Measurements from ENCODE around the gene C10orf120.

Gene C10orf120

GRCh38 chr10:122664501-122664900, 35.1 kb downstream of the C10orf120 start:
- H3K4me1 ChIP-seq, result no peaks in the 10 kb centered on the region
- H3K4me3 ChIP-seq, result no peak overlapping the region
- no peaks in the 10 kb centered on the region for H3K9me3 ChIP-seq
- DNase-seq (ENCODE audit: low spot score in 2 of 2), result no peak
- H3K27me3 ChIP-seq (ENCODE audit: low read depth), result peaks cover 9% of the 10 kb centered on the region
- in situ Hi-C loops (cut with MboI; ENCODE audit: low sequenced_read_pairs), result no loop called here
- H3K36me3 ChIP-seq (replicated peaks), result no peaks in the 10 kb centered on the region

- H3K27me3 ChIP-seq (ENCODE audit: low read depth), result peaks cover 9% of the 10 kb centered on the region
- in situ Hi-C loops (cut with MboI; ENCODE audit: low sequenced_read_pairs), result no loop called here
- DNase-seq (ENCODE audit: low spot score in 2 of 2), result no peak
- no peaks in the 10 kb centered on the region for H3K36me3 ChIP-seq (replicated peaks)
- no peaks in the 10 kb centered on the region for H3K9me3 ChIP-seq
- no peaks in the 10 kb centered on the region for H3K4me1 ChIP-seq
- H3K4me3 ChIP-seq, result no peak overlapping the region
Observed at GRCh38 chr10:122663516-122664130, 36.0 kb downstream of the C10orf120 start.

DNA sequence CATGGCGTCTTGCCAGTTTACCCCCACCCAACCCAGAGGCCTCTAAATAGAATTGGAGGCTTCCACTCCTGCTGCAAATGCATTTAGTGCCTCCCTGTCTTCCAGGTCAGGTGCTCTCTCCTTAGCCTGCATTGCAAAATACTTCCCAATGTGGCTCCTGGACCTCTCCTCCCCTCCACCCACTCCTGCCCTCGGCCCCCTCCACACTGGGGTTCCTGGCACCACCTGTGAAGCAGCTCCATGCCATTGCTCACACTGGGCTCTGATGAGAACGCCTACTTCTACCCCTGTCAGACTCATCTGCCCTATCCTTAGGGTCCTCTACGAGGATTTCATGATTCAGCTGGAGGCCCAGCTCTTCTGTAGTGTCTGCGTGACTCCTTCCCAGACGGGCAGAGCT, 37.4 kb downstream of the C10orf120 start:
- Histone ChIP-seq H3K36me3 (replicated peaks) (no peaks in the 10 kb centered on the region), H3K4me1 (no peaks in the 10 kb centered on the region), H3K9me3 (no peaks in the 10 kb centered on the region), H3K27me3 (ENCODE audit: low read depth) (peaks cover 9% of the 10 kb centered on the region), H3K4me3 (no peak overlapping the region)
- in situ Hi-C loops (cut with MboI; ENCODE audit: low sequenced_read_pairs), result no loop called here
- no peak for DNase-seq (ENCODE audit: low spot score in 2 of 2)

- in situ Hi-C loops (cut with MboI; ENCODE audit: low sequenced_read_pairs), result no loop called here
- Histone ChIP-seq H3K36me3 (replicated peaks) (no peaks in the 10 kb centered on the region), H3K27me3 (ENCODE audit: low read depth) (no peaks in the 10 kb centered on the region), H3K9me3 (no peaks in the 10 kb centered on the region), H3K4me1 (no peaks in the 10 kb centered on the region), H3K4me3 (no peak overlapping the region)
- DNase-seq (ENCODE audit: low spot score in 2 of 2), result no peak
Observed at GRCh38 chr10:122660696-122661095, 39.0 kb downstream of the C10orf120 start.

GRCh38 chr10:122659651-122660050, 40.0 kb downstream of the C10orf120 start:
- no peaks in the 10 kb centered on the region for H3K4me1 ChIP-seq

GRCh38 chr10:122659126-122659525, 40.5 kb downstream of the C10orf120 start:
- in situ Hi-C loops (cut with MboI; ENCODE audit: low sequenced_read_pairs), result no loop called here
- DNase-seq (ENCODE audit: low spot score in 2 of 2), result no peak
- Histone ChIP-seq H3K9me3 (no peaks in the 10 kb centered on the region), H3K27me3 (ENCODE audit: low read depth) (no peaks in the 10 kb centered on the region), H3K4me3 (no peak overlapping the region), H3K36me3 (replicated peaks) (no peaks in the 10 kb centered on the region), H3K4me1 (no peaks in the 10 kb centered on the region)

More at GRCh38 chr10:122659651-122660050, 40.0 kb downstream of the C10orf120 start:
- H3K9me3 ChIP-seq, result no peaks in the 10 kb centered on the region
- no peak for DNase-seq (ENCODE audit: low spot score in 2 of 2)
- no peaks in the 10 kb centered on the region for H3K27me3 ChIP-seq (ENCODE audit: low read depth)
- no peaks in the 10 kb centered on the region for H3K36me3 ChIP-seq (replicated peaks)
- in situ Hi-C loops (cut with MboI; ENCODE audit: low sequenced_read_pairs), result no loop called here
- H3K4me3 ChIP-seq, result no peak overlapping the region

DNA sequence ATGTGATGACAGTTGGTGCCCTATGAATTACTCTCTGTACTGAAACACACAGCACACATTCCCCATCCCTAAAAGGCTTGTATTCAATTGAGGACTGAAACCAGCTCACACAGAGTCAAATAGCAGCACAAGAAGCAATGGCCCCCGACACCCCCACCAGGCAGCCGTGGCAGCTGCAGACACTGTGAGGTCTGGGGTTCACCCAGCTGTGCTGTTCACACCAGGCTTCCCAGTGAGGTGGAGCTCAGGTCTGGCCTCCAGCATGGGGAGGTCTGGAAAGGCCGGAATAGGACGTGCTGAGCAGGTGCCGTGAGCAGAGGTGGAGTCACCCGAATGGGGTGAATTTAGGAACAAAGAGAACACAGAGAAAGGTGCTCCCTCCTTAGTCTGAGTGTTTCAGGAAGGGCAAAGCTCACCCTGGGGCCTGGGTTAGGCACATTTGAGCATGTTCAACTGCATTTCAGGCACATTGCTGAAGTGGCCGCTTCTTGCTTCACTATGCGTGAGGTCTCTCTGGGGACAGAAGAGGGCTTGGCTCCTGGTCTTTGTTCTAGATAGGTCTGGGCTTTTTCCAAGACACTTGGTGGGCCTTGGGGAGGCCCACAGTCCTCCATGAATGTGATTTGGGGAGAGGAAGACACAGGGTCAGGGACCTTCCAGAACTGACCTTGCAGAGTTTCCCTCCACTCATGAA, 41.1 kb downstream of the C10orf120 start:
- no peak overlapping the region for H3K4me3 ChIP-seq
- DNase-seq (ENCODE audit: low spot score in 2 of 2), result no peak
- no peaks in the 10 kb centered on the region for H3K4me1 ChIP-seq
- no peaks in the 10 kb centered on the region for H3K36me3 ChIP-seq (replicated peaks)
- in situ Hi-C loops (cut with MboI; ENCODE audit: low sequenced_read_pairs), result no loop called here
- H3K9me3 ChIP-seq, result no peaks in the 10 kb centered on the region
- H3K27me3 ChIP-seq (ENCODE audit: low read depth), result no peaks in the 10 kb centered on the region

- Histone ChIP-seq H3K9me3 (no peaks in the 10 kb centered on the region), H3K4me3 (no peak overlapping the region), H3K27me3 (ENCODE audit: low read depth) (no peaks in the 10 kb centered on the region), H3K36me3 (replicated peaks) (no peaks in the 10 kb centered on the region), H3K4me1 (no peaks in the 10 kb centered on the region)
- no peak for DNase-seq (ENCODE audit: low spot score in 2 of 2)
- in situ Hi-C loops (cut with MboI; ENCODE audit: low sequenced_read_pairs), result no loop called here
Observed at GRCh38 chr10:122657729-122658128, 41.9 kb downstream of the C10orf120 start.

DNA sequence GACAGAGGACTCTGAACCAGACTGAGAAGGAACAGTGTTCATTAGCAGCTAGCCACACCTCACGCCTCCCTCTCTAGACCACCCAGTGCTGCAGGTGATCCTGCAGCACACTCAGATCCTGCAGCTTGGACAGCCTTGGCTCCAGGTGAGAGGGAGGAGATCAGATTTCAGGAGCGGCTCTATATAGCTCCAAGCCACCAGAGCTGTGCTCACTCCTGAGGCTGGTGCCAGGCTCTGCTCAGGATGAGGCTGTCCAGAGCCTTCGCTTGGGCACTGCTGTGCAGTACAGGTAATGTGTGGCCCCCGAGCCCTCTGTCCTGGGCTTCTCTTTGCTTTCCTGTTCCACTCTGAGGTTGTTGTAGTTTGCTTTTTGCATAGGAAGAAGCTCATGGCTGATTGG, 42.4 kb downstream of the C10orf120 start:
- Histone ChIP-seq H3K4me3 (no peak overlapping the region), H3K36me3 (replicated peaks) (no peaks in the 10 kb centered on the region), H3K9me3 (no peaks in the 10 kb centered on the region), H3K27me3 (ENCODE audit: low read depth) (no peaks in the 10 kb centered on the region), H3K4me1 (no peaks in the 10 kb centered on the region)
- DNase-seq (ENCODE audit: low spot score in 2 of 2), result no peak
- in situ Hi-C loops (cut with MboI; ENCODE audit: low sequenced_read_pairs), result no loop called here

- Histone ChIP-seq H3K36me3 (replicated peaks) (no peaks in the 10 kb centered on the region), H3K9me3 (no peaks in the 10 kb centered on the region), H3K4me3 (no peak overlapping the region), H3K27me3 (ENCODE audit: low read depth) (no peaks in the 10 kb centered on the region), H3K4me1 (no peaks in the 10 kb centered on the region)
- no peak for DNase-seq (ENCODE audit: low spot score in 2 of 2)
- in situ Hi-C loops (cut with MboI; ENCODE audit: low sequenced_read_pairs), result no loop called here
Observed at GRCh38 chr10:122656741-122657140, 42.9 kb downstream of the C10orf120 start.

DNA sequence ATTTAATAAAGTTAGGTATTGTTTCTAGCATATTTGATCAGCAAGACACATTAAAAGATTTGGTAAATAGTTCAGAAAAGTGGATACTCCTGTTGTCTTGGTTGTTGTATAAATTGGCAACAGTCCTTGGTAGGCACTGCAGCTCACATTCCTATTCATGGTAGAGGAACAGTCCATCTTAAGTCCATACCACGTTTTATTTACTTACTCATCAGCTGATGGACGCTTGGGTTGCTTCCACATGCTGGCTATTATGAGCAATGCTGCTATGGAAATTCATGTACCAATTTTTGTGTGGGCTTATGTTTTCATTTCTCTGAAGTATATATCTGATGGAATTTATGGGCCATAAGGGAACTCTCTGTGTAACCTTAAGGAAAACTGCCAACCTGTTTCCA, 43.3 kb downstream of the C10orf120 start:
- no peak for DNase-seq (ENCODE audit: low spot score in 2 of 2)
- Histone ChIP-seq H3K36me3 (replicated peaks) (no peaks in the 10 kb centered on the region), H3K4me1 (no peaks in the 10 kb centered on the region), H3K27me3 (ENCODE audit: low read depth) (no peaks in the 10 kb centered on the region), H3K9me3 (no peaks in the 10 kb centered on the region), H3K4me3 (no peak overlapping the region)
- in situ Hi-C loops (cut with MboI; ENCODE audit: low sequenced_read_pairs), result no loop called here

DNA sequence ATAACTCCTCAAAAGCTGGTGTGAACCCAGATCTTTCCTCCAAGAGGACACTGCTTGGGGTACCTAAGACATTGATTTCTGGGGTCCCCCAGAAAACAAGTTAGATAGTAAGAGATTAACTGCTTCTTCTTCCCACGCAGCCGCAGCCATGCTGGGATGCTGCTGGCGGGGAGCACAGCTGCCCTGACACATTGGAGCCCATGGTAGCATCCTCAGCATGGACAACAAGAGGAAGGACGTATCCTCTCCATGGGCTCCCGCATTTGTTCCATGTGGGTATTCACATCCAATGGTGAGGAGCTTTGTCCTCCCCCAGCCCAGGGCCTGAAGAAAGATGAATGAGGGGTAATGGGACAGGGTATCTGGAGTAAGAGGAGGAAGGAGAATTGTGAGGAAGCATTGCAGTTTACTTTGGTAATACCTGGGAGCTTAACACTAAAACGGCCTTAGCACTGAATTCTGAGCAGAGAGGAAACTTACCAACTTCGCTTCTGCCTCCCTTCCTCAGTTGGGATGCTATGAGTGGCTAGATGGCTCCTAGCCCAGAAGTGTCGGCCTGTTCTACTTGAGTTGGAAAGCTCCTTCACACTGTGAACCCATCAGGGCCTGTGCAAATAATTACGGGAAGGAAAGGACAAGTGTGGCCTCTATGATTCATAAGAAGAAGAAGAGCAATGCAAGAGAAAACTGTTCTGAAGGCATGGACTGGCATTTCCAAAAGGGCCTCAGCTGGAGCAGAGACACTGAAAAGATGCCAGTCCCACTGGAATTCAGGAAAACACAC, 43.9 kb downstream of the C10orf120 start:
- no peak for DNase-seq (ENCODE audit: low spot score in 2 of 2)
- no peak overlapping the region for H3K4me3 ChIP-seq
- no peaks in the 10 kb centered on the region for H3K27me3 ChIP-seq (ENCODE audit: low read depth)
- no peaks in the 10 kb centered on the region for H3K36me3 ChIP-seq (replicated peaks)
- no peaks in the 10 kb centered on the region for H3K9me3 ChIP-seq
- in situ Hi-C loops (cut with MboI; ENCODE audit: low sequenced_read_pairs), result no loop called here
- H3K4me1 ChIP-seq, result no peaks in the 10 kb centered on the region

DNA sequence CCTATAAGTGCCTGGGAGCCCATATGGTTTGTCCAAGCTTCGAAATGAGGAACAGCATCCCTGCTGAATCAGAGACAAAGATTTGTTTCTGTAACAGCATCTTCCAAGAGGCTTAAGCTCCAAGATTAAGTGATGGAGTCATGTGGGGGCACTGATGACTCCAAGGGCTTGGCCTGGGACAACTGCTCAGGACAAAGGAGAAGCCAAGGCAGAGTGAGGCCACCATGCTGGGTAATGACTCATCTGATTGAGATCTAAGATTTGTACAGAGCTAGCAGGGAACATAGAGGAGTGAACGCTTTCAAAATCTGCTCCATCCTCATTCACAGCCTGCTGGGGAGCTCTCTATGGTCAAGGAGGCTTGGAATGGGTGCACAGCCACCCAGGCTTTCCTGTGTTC, 49.3 kb downstream of the C10orf120 start:
- no peak for DNase-seq (ENCODE audit: low spot score in 2 of 2)
- Histone ChIP-seq H3K27me3 (ENCODE audit: low read depth) (no peaks in the 10 kb centered on the region), H3K9me3 (no peaks in the 10 kb centered on the region), H3K4me3 (no peak overlapping the region), H3K36me3 (replicated peaks) (no peaks in the 10 kb centered on the region), H3K4me1 (no peaks in the 10 kb centered on the region)
- in situ Hi-C loops (cut with MboI; ENCODE audit: low sequenced_read_pairs), result no loop called here

- no peaks in the 10 kb centered on the region for H3K27me3 ChIP-seq (ENCODE audit: low read depth)
- no peaks in the 10 kb centered on the region for H3K36me3 ChIP-seq (replicated peaks)
- no peaks in the 10 kb centered on the region for H3K4me1 ChIP-seq
- H3K4me3 ChIP-seq, result no peak overlapping the region
- in situ Hi-C loops (cut with MboI; ENCODE audit: low sequenced_read_pairs), result loop anchor here (10.0 to 25.0 kb wide), 2 partner anchors 55 to 912 kb away; no protein-coding TSS in a partner anchor
- DNase-seq (ENCODE audit: low spot score in 2 of 2), result no peak
- no peaks in the 10 kb centered on the region for H3K9me3 ChIP-seq
Observed at GRCh38 chr10:122649903-122650302, 49.7 kb downstream of the C10orf120 start.

Data from HAP-1 (cell line).